Measurements from ENCODE around the gene THRA.

DNA sequence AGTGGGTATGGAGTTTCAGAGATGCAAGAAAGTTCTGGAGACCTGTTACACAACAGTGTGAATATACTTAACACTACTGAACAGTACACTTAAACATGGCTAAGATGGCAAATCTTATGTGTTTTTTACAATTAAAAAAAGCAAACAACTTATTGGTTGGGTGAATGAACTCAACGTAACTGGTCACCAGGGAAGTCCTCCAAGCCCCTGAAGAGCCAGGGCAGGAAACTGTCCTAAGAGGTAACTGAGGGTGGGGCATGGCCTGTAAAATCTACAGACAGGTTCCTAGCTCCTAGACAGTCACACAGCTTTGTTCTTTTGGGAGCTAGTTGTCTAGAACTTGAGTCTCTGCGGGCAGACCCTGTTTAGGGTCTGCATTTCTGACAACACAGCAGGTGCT is 37.2 kb upstream of the THRA start:
- TF ChIP-seq TSHZ2 (CRISPR knock-in tag; IDR thresholded peaks at IDR 0.05) (no peak), BACH2 (CRISPR knock-in tag; IDR thresholded peaks at IDR 0.05; ENCODE audit: borderline replicate concordance) (no peak), OSR1 (CRISPR knock-in tag; IDR thresholded peaks at IDR 0.05) (no peak), CSDC2 (CRISPR knock-in tag; IDR thresholded peaks at IDR 0.05) (no peak), TCF4 (CRISPR knock-in tag; IDR thresholded peaks at IDR 0.05; ENCODE audit: borderline replicate concordance) (no peak), PPARA (CRISPR knock-in tag; IDR thresholded peaks at IDR 0.05; ENCODE audit: borderline replicate concordance) (no peak), ARNTL (CRISPR knock-in tag; IDR thresholded peaks at IDR 0.05; ENCODE audit: borderline replicate concordance, low read depth) (no peak), ZNF8 (CRISPR knock-in tag; IDR thresholded peaks at IDR 0.05) (no peak), ZFP30 (CRISPR knock-in tag; IDR thresholded peaks at IDR 0.05) (no peak), ESRRG (CRISPR knock-in tag; IDR thresholded peaks at IDR 0.05) (no peak)
